OCI-LY3 (cell line): ENCODE data around the gene SFXN5.

Experiments used
- EZH2phosphoT487 ChIP-seq: fragments of 200-600 bp; shearing (Covaris generic); IDR thresholded peaks from 2 replicates; pipeline ENCODE4 v1.6.1; 2018; ENCODE audit warnings: antibody characterized with exemption, mixed run types, low read depth
- TF ChIP-seq, protein P1 (sequence below): fragments of 200-600, 300-600 bp; sonication (generic); IDR thresholded peaks from 2 replicates; pipeline ENCODE4 v1.5.1; 2014; ENCODE audit warnings: antibody characterized with exemption, low read length, low read depth

DNA sequence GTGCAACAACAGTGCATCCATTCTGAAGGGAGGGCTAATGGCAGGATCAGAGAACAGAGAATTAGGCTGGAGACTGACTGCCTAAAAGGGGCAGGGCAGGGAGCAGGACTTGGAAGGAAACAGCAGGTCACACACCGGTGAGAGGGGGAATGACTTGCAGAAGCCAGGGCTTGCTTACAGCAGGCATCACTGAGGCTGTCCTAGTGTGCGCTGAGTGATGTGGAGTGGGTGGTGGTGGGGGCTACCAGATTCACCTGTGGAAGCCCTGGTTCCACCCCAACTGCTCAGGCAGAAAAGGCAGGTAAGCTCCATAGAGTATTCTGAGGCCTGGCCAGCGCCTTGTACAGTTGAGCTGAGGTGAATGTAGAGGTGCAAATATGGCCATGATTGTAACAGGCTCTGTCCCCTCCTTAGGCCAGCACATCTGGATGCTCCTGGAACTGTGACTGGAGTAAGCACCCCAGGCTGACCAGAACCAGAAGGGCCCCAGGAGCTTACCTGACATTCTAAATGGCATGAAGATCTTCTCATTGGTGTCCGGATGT, 49.4 kb downstream of the SFXN5 start:
- TF ChIP-seq, protein P1, sequence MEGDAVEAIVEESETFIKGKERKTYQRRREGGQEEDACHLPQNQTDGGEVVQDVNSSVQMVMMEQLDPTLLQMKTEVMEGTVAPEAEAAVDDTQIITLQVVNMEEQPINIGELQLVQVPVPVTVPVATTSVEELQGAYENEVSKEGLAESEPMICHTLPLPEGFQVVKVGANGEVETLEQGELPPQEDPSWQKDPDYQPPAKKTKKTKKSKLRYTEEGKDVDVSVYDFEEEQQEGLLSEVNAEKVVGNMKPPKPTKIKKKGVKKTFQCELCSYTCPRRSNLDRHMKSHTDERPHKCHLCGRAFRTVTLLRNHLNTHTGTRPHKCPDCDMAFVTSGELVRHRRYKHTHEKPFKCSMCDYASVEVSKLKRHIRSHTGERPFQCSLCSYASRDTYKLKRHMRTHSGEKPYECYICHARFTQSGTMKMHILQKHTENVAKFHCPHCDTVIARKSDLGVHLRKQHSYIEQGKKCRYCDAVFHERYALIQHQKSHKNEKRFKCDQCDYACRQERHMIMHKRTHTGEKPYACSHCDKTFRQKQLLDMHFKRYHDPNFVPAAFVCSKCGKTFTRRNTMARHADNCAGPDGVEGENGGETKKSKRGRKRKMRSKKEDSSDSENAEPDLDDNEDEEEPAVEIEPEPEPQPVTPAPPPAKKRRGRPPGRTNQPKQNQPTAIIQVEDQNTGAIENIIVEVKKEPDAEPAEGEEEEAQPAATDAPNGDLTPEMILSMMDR: no peak
- TF ChIP-seq EZH2phosphoT487: no peak
